Neuronal stem cell (in vitro differentiated cells): ENCODE results near the gene CDH23.
A peak's percentile ranks its signal among the peaks of the same experiment; 100 is the strongest.

Experiments
- DNase-seq: peaks from one replicate; pipeline ENCODE4 v3.0.0-alpha.2; 2013; ENCODE audit warnings: low spot score
- H2AFZ ChIP-seq: one replicate; pipeline ENCODE4 v1.6.1; 2013; ENCODE audit warnings: mild to moderate bottlenecking, low read length, inconsistent platforms
- H2AK5ac ChIP-seq: 2 replicates; pipeline ENCODE4 v1.6.1; 2013; ENCODE audit warnings: low read depth, mild to moderate bottlenecking, inconsistent platforms, low read length, moderate library complexity, mixed read lengths
- H2BK120ac ChIP-seq: 2 replicates; pipeline ENCODE4 v1.6.1; 2013; ENCODE audit warnings: low read depth, mild to moderate bottlenecking, inconsistent platforms, low read length, moderate library complexity, mixed read lengths
- H2BK12ac ChIP-seq: one replicate; pipeline ENCODE4 v1.6.1; 2013; ENCODE audit warnings: low read length, inconsistent platforms
- H2BK15ac ChIP-seq: 2 replicates; pipeline ENCODE4 v1.6.1; 2013; ENCODE audit warnings: mild to moderate bottlenecking, low read length, inconsistent platforms, mixed read lengths
- H2BK5ac ChIP-seq: one replicate; pipeline ENCODE4 v1.6.1; 2013; ENCODE audit warnings: inconsistent platforms, mild to moderate bottlenecking, low read length, moderate library complexity
- H3K14ac ChIP-seq: one replicate; pipeline ENCODE4 v1.6.1; 2013; ENCODE audit warnings: low read length, inconsistent platforms
- H3K18ac ChIP-seq: 2 replicates; pipeline ENCODE4 v1.6.1; 2013; ENCODE audit warnings: low read length, inconsistent platforms
- H3K23ac ChIP-seq: 2 replicates; pipeline ENCODE4 v1.6.1; 2013; ENCODE audit warnings: low read depth, mild to moderate bottlenecking, mixed read lengths, low read length, inconsistent platforms; ENCODE audit not compliant: poor library complexity
- H3K27ac ChIP-seq: replicated peaks from 3 replicates; pipeline ENCODE4 v1.5.1; 2013; ENCODE audit warnings: low read length, inconsistent platforms
- H3K27me3 ChIP-seq, 3 experiments: 2 replicates each; pipeline ENCODE4 v1.6.1; 2013; ENCODE audit warnings: low read length in 3 of 3, mild to moderate bottlenecking in 2 of 3, inconsistent platforms in 1 of 3, low read depth in 1 of 3, mixed read lengths in 1 of 3, moderate library complexity in 1 of 3; ENCODE audit not compliant: control insufficient read depth in 3 of 3, insufficient read depth in 3 of 3
- H3K36me3 ChIP-seq, 2 donors: replicated peaks in 1 of 2; 2 replicates each; pipeline ENCODE4 v1.6.1; 2013; ENCODE audit warnings: low read length in 2 of 2; ENCODE audit not compliant: control insufficient read depth in 2 of 2, insufficient read depth in 2 of 2
- H3K4ac ChIP-seq: 2 replicates; pipeline ENCODE4 v1.6.1; 2013; ENCODE audit warnings: inconsistent platforms, mild to moderate bottlenecking, low read length, moderate library complexity
- H3K4me1 ChIP-seq, 2 donors: 1 replicate in 1 of 2; 2 replicates in 1 of 2; pipeline ENCODE4 v1.6.1; 2013; ENCODE audit warnings: low read length in 2 of 2, low read depth in 1 of 2; ENCODE audit not compliant: control insufficient read depth in 2 of 2, insufficient read depth in 1 of 2
- H3K4me2 ChIP-seq: one replicate; pipeline ENCODE4 v1.6.1; 2013; ENCODE audit warnings: mild to moderate bottlenecking, low read length, inconsistent platforms; ENCODE audit not compliant: insufficient read depth, poor library complexity, severe bottlenecking
- H3K4me3 ChIP-seq, 2 donors: 2 replicates each; pipeline ENCODE4 v1.5.1; 2013; ENCODE audit warnings: low read length in 2 of 2, mild to moderate bottlenecking in 2 of 2, inconsistent platforms in 1 of 2, moderate library complexity in 1 of 2
- H3K79me1 ChIP-seq: one replicate; pipeline ENCODE4 v1.6.1; 2013; ENCODE audit warnings: low read depth, mild to moderate bottlenecking, inconsistent platforms, low read length, moderate library complexity
- H3K9ac ChIP-seq: one replicate; pipeline ENCODE4 v1.6.1; 2013; ENCODE audit warnings: mild to moderate bottlenecking, low read depth, low read length, inconsistent platforms; ENCODE audit not compliant: poor library complexity
- H3K9me3 ChIP-seq, 2 donors: replicated peaks in 1 of 2; 2 replicates each; pipeline versions ENCODE3 to v1.6.1; 2013; ENCODE audit warnings: low read length in 2 of 2, mild to moderate bottlenecking in 2 of 2, inconsistent platforms in 1 of 2, low read depth in 1 of 2, mixed read lengths in 1 of 2, moderate library complexity in 1 of 2; ENCODE audit not compliant: control insufficient read depth in 2 of 2, insufficient read depth in 1 of 2
- H4K8ac ChIP-seq: one replicate; pipeline ENCODE4 v1.6.1; 2013; ENCODE audit warnings: low read depth, mild to moderate bottlenecking, inconsistent platforms, low read length, moderate library complexity
- H4K91ac ChIP-seq: one replicate; pipeline ENCODE4 v1.6.1; 2013; ENCODE audit warnings: low read length, low read depth, mild to moderate bottlenecking, inconsistent platforms; ENCODE audit not compliant: poor library complexity
- WGBS, 2 donors: extraction: QIAGEN DNeasy Blood & Tissue Kit; methylation state at CpG; one replicate each; pipeline ENCODE4 v1.1.7; 2013; ENCODE audit warnings: missing lambda C conversion rate in 2 of 2, mixed read lengths in 1 of 2; ENCODE audit not compliant: insufficient read length in 2 of 2, insufficient replicate concordance in 1 of 2; ENCODE audit errors: extremely low coverage in 2 of 2; 5-methylcytosine and 5-hydroxymethylcytosine counted together

CDH23 gene

DNA sequence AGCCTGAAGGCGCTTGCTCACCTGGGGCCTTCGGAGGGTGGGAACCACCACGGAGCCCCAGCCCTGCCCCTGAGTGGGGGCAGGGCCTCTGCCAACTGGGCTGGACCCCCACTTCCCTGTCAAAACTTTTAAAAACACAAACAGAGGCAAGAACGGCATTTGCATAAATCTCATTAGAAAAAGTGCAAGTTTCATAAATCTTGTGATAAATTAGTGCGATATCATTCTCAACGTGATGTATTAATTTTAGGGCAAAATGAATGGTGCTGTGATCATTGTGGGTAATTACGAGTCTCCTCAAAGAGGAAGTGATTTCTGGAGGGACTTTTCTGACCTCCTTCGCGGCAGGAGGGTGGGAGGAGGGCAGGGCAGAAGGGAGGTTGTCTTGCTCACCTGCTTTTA is 98.3 kb downstream of the CDH23 start:
- Histone ChIP-seq H2AFZ (no peak overlapping the region), H3K23ac (no peak overlapping the region), H2BK12ac (no peak overlapping the region), H2BK15ac (no peak overlapping the region), H3K4me3 (no peak overlapping the region), H3K4me1 (no peaks in the 10 kb centered on the region), H2BK5ac (no peak overlapping the region), H3K27me3 (no peaks in the 10 kb centered on the region), H3K4ac (no peak overlapping the region), H2AK5ac (no peak overlapping the region), H2BK120ac (no peak overlapping the region), H3K9ac (no peak overlapping the region), H3K36me3 (no peaks in the 10 kb centered on the region), H3K27ac (no peak overlapping the region), H3K9me3 (no peaks in the 10 kb centered on the region), H3K14ac (no peak overlapping the region), H3K79me1 (no peaks in the 10 kb centered on the region), H3K18ac (no peak overlapping the region), H3K4me2 (no peak overlapping the region), H4K91ac (no peak overlapping the region), H4K8ac (no peak overlapping the region)
- no CpG with 5 or more reads among the region's 9 CpGs for WGBS, 2 donors
- no peak for DNase-seq

- Histone ChIP-seq H3K23ac (no peak overlapping the region), H2BK5ac (no peak overlapping the region), H3K4me2 (no peak overlapping the region), H3K36me3 (no peaks in the 10 kb centered on the region), H3K4ac (no peak overlapping the region), H3K27ac (no peak overlapping the region), H3K79me1 (no peaks in the 10 kb centered on the region), H3K18ac (no peak overlapping the region), H3K9ac (no peak overlapping the region), H2AK5ac (no peak overlapping the region), H2AFZ (no peak overlapping the region), H3K4me1 (peaks cover 0 to 2% of the 10 kb centered on the region in 2 donors), H4K91ac (no peak overlapping the region), H3K4me3 (no peak overlapping the region), H3K9me3 (no peaks in the 10 kb centered on the region), H2BK15ac (no peak overlapping the region), H3K27me3 (no peaks in the 10 kb centered on the region), H2BK12ac (no peak overlapping the region), H2BK120ac (no peak overlapping the region), H3K14ac (no peak overlapping the region), H4K8ac (no peak overlapping the region)
- no peak for DNase-seq
- WGBS, 2 donors: no CpG with 5 or more reads among the region's 14 CpGs
These were observed 100.4 kb downstream of the CDH23 start for GRCh38 chr10:71496927-71497762.

DNA sequence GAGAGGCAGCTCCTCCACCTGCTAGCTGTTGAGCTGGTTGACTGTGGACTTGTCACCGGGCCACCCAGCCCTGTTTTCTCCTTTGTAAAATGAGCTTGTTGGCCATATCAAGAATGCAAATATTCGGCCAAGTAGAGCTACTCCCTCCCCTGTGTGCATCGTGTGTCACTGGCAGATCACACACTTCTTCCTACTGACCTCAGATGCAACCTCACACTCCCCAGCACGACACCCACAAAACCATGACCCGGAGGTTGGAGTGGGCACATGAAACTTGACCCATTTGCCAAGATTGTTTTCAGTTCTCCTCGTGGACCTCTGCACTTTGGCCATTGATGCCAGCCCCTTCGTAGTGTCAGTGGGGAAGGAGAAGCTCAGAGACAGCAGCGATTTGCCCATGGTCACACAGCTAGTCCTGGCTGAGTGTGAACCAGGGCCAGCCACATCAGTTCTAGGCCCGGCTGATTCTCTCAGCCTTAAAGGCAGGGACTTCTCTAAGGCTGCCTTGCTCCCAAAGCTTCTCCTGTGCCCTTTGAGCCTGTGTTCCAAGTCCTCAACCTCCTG is 101.1 kb downstream of the CDH23 start:
- H3K27me3 ChIP-seq: no peaks in the 10 kb centered on the region
- no peaks in the 10 kb centered on the region for H3K9me3 ChIP-seq
- H2BK120ac ChIP-seq: no peak overlapping the region
- H4K91ac ChIP-seq: no peak overlapping the region
- no peak overlapping the region for H2BK5ac ChIP-seq
- WGBS, 2 donors: no CpG with 5 or more reads among the region's 9 CpGs
- no peak overlapping the region for H2AK5ac ChIP-seq
- no peak overlapping the region for H3K27ac ChIP-seq
- no peak overlapping the region for H3K18ac ChIP-seq
- no peak overlapping the region for H2BK15ac ChIP-seq
- no peak overlapping the region for H3K14ac ChIP-seq
- no peak for DNase-seq
- no peak overlapping the region for H3K9ac ChIP-seq
- no peak overlapping the region for H3K4me2 ChIP-seq
- H3K79me1 ChIP-seq: no peaks in the 10 kb centered on the region
- no peak overlapping the region for H3K4ac ChIP-seq
- no peak overlapping the region for H3K4me3 ChIP-seq
- H3K36me3 ChIP-seq: no peaks in the 10 kb centered on the region
- H3K23ac ChIP-seq: no peak overlapping the region
- H2BK12ac ChIP-seq: no peak overlapping the region
- H4K8ac ChIP-seq: no peak overlapping the region
- peaks cover 0 to 2% of the 10 kb centered on the region in 2 donors for H3K4me1 ChIP-seq
- no peak overlapping the region for H2AFZ ChIP-seq

- Histone ChIP-seq H3K4me3 (no peak overlapping the region), H3K79me1 (no peaks in the 10 kb centered on the region), H3K4me2 (no peak overlapping the region), H2BK15ac (no peak overlapping the region), H3K9me3 (no peaks in the 10 kb centered on the region), H3K4me1 (peaks cover 0 to 2% of the 10 kb centered on the region in 2 donors), H3K9ac (no peak overlapping the region), H2BK12ac (no peak overlapping the region), H3K27ac (no peak overlapping the region), H3K27me3 (no peaks in the 10 kb centered on the region), H4K8ac (no peak overlapping the region), H3K36me3 (no peaks in the 10 kb centered on the region), H2BK5ac (no peak overlapping the region), H2BK120ac (no peak overlapping the region), H3K14ac (no peak overlapping the region), H4K91ac (no peak overlapping the region), H3K18ac (peak overlapping the region; percentile 58), H2AK5ac (no peak overlapping the region), H2AFZ (no peak overlapping the region), H3K23ac (no peak overlapping the region), H3K4ac (no peak overlapping the region)
- WGBS, 2 donors: no CpG with 5 or more reads among the region's 4 CpGs
- no peak for DNase-seq
These were observed 104.7 kb downstream of the CDH23 start for GRCh38 chr10:71501402-71501801.
